Jurkat, Clone E6-1 (cell line): ENCODE results near the gene METTL27. TPM values are rescaled to one million over a fixed set of nuclear protein-coding genes. Genes with fewer than 3 reads are reported as not detected.
A peak's percentile ranks its signal among the peaks of the same experiment; 100 is the strongest.
"Not testable (repeated sequence)": the region's sequence is repeated elsewhere in the genome, so short reads cannot be mapped to it uniquely, and the experiment has no call there.

Experiments
- DNase-seq: peaks from one replicate; pipeline ENCODE4 v3.0.0-alpha.2; 2011; ENCODE audit warnings: low read depth, low spot score
- H3K4me3 ChIP-seq: 2 replicates; pipeline ENCODE4 v1.5.1; 2011; ENCODE audit warnings: mild to moderate bottlenecking, low read length, control low read depth, moderate library complexity
- polyA plus RNA-seq: library from polyadenylated mRNA; unstranded; fragments of >200 nt; gene quantifications from one replicate; pipeline ENCODE4 v1.2.1, GENCODE V29; 2012; ENCODE audit warnings: missing spikeins; ENCODE audit not compliant: insufficient read length, insufficient read depth

Gene METTL27
- 1.9 TPM for polyA plus RNA-seq

GRCh38 chr7:73842067-73842976 lies at the start of gene METTL27:
Gene METTL27, minus strand, starts transcription at chr7:73842516. Its CDS starts 376 bp downstream, at chr7:73842140.
- peak; percentile 84 for DNase-seq
- H3K4me3 ChIP-seq = peak within 1 kb of the TSS; percentile 75

- no peak for DNase-seq
- no peak overlapping the region for H3K4me3 ChIP-seq
These were observed 49.0 kb upstream of the METTL27 start for GRCh38 chr7:73891178-73891885.

- no peak overlapping the region for H3K4me3 ChIP-seq
- DNase-seq = no peak
These were observed 48.3 kb upstream of the METTL27 start for GRCh38 chr7:73890555-73891147.

GRCh38 chr7:73888959-73889358 lies 46.6 kb upstream of the METTL27 start:
- peak; percentile 12 for DNase-seq
- H3K4me3 ChIP-seq = no peak overlapping the region

- H3K4me3 ChIP-seq = no peak overlapping the region
- no peak for DNase-seq
These were observed 45.4 kb upstream of the METTL27 start for GRCh38 chr7:73887762-73888161.

GRCh38 chr7:73885975-73886798 lies 43.9 kb upstream of the METTL27 start:
- H3K4me3 ChIP-seq = no peak overlapping the region
- DNase-seq = peak; percentile 22

GRCh38 chr7:73885433-73885974 lies 43.2 kb upstream of the METTL27 start:
- no peak overlapping the region for H3K4me3 ChIP-seq
- no peak for DNase-seq

- not testable (repeated sequence) for H3K4me3 ChIP-seq, DNase-seq
These were observed 42.6 kb upstream of the METTL27 start for GRCh38 chr7:73884867-73885422.

GRCh38 chr7:73882047-73882402 lies 39.7 kb upstream of the METTL27 start:
- no peak overlapping the region for H3K4me3 ChIP-seq
- no peak for DNase-seq

- DNase-seq = no peak
- H3K4me3 ChIP-seq = no peak overlapping the region
These were observed 39.2 kb upstream of the METTL27 start for GRCh38 chr7:73881352-73882046.

- DNase-seq = no peak
- no peak overlapping the region for H3K4me3 ChIP-seq
These were observed 38.5 kb upstream of the METTL27 start for GRCh38 chr7:73880755-73881328.

- no peak overlapping the region for H3K4me3 ChIP-seq
- DNase-seq = no peak
These were observed 37.8 kb upstream of the METTL27 start for GRCh38 chr7:73879977-73880681.

- DNase-seq = no peak
- H3K4me3 ChIP-seq = no peak overlapping the region
These were observed 34.7 kb upstream of the METTL27 start for GRCh38 chr7:73876973-73877372.

GRCh38 chr7:73876361-73876760 lies 34.0 kb upstream of the METTL27 start:
- no peak overlapping the region for H3K4me3 ChIP-seq
- DNase-seq = no peak

GRCh38 chr7:73872056-73872908 lies 30.0 kb upstream of the METTL27 start:
- no peak for DNase-seq

More at GRCh38 chr7:73872056-73872908, 30.0 kb upstream of the METTL27 start:
- H3K4me3 ChIP-seq = no peak overlapping the region
